K562 (cell line): Measurements from ENCODE around the gene FAM151A. TPM values are rescaled to one million over a fixed set of nuclear protein-coding genes. Genes with fewer than 3 reads are reported as not detected.

ENCODE experiments used
- BCOR ChIP-seq: fragments of 450-650 bp; IDR thresholded peaks from 2 replicates; pipeline ENCODE4 v1.6.1; 2016
- BRD9 ChIP-seq: fragments of 450-650 bp; IDR thresholded peaks from 2 replicates; pipeline ENCODE4 v1.6.1; 2018; ENCODE audit warnings: low read depth; ENCODE audit not compliant: partially characterized antibody
- CBFA2T3 ChIP-seq: fragments of 450-650 bp; IDR thresholded peaks from 2 replicates; pipeline ENCODE4 v1.6.1; 2017
- DNMT1 ChIP-seq: fragments of 450-650 bp; IDR thresholded peaks from 2 replicates; pipeline ENCODE4 v1.6.1; 2016; ENCODE audit warnings: antibody characterized with exemption, mild to moderate bottlenecking
- EZH2 ChIP-seq: IDR thresholded peaks from 2 replicates; pipeline ENCODE4 v1.6.1; 2012; ENCODE audit warnings: low read depth, mild to moderate bottlenecking, inconsistent platforms, low read length, borderline replicate concordance
- MYBL2 ChIP-seq, 2 experiments: fragments of 450-650 bp in 1 of 2; sonication (generic) in 1 of 2; formaldehyde crosslinking in 1 of 2; IDR thresholded peaks; 2 replicates each; pipeline versions ENCODE4 v1.6.1 to v1.8.1; 2017 to 2022; ENCODE audit warnings: borderline replicate concordance in 1 of 2, inconsistent platforms in 1 of 2, low read depth in 1 of 2, mild to moderate bottlenecking in 1 of 2, missing genetic modification reagents in 1 of 2, moderate library complexity in 1 of 2
- POLR2G ChIP-seq: fragments of 200-400 bp; formaldehyde crosslinking; IDR thresholded peaks from 2 replicates; pipeline ENCODE4 v1.6.1; 2017; ENCODE audit warnings: low read depth, mild to moderate bottlenecking, antibody characterized with exemption, low read length, moderate library complexity
- RBFOX2 ChIP-seq: fragments of 200-400 bp; formaldehyde crosslinking; IDR thresholded peaks from 2 replicates; pipeline ENCODE4 v1.6.1; 2017; ENCODE audit warnings: low read depth, mild to moderate bottlenecking, low read length, moderate library complexity
- TRIM28 ChIP-seq: fragments of 450-650 bp; IDR thresholded peaks from 2 replicates; pipeline ENCODE4 v1.6.1; 2017
- ZNF644 ChIP-seq: fragments of 200-800 bp; sonication (Bioruptor generic); IDR thresholded peaks from 2 replicates; pipeline ENCODE4 v1.6.1; 2016; ENCODE audit warnings: low read depth, missing genetic modification characterization, missing compliant biosample characterization
- ZNF717 ChIP-seq: fragments of 250-450 bp; sonication (Bioruptor Pico); IDR thresholded peaks from 2 replicates; pipeline ENCODE4 v1.5.0; 2021
- polyA plus RNA-seq, 8 experiments: library from polyadenylated mRNA; depleted of rRNA in 4 of 8; stranded (reverse) in 5 of 8; unstranded in 3 of 8; fragments of >200 nt; fragmentation: Nextera tagmentation in 2 of 8; fragmentation: Illumina TruSeq in 1 of 8; extraction: Ambion mirVana in 2 of 8; extraction: Trizol in 1 of 8; gene quantifications; 2 replicates each; pipeline versions ENCODE4 v1.2.1 to v1.2.3, GENCODE V29; 2011 to 2014; ENCODE audit warnings: inconsistent platforms in 1 of 8, missing spikeins in 1 of 8
- total RNA-seq, 7 experiments: library from RNA; depleted of rRNA in 6 of 7; stranded (reverse); fragments of >200 nt in 6 of 7; fragmentation: Illumina TruSeq in 2 of 7; extraction: Trizol in 2 of 7; gene quantifications; 2 replicates each; pipeline versions ENCODE4 v1.2.1 to v1.2.3, GENCODE V29; 2011 to 2021; ENCODE audit warnings: low replicate concordance in 1 of 7
- TF ChIP-seq, protein P1 (sequence below), 2 experiments: fragments of 450-650 bp in 1 of 2; sonication (generic) in 1 of 2; formaldehyde crosslinking in 1 of 2; IDR thresholded peaks; 2 replicates each; pipeline versions ENCODE4 v1.7.1 to v1.9.0; 2016 to 2022; ENCODE audit warnings: inconsistent platforms in 1 of 2, mild to moderate bottlenecking in 1 of 2, missing genetic modification reagents in 1 of 2
- TF ChIP-seq, protein P2 (sequence below): sonication (generic); formaldehyde crosslinking; IDR thresholded peaks from 2 replicates; pipeline ENCODE4 v1.8.1; 2022; ENCODE audit warnings: missing genetic modification reagents
- TF ChIP-seq, protein P3 (sequence below), 2 experiments: IDR thresholded peaks in 1 of 2; conservative IDR thresholded peaks in 1 of 2; 2 replicates each; pipeline ENCODE4 v1.6.1; 2016; ENCODE audit warnings: low read depth in 2 of 2, mild to moderate bottlenecking in 1 of 2, missing compliant biosample characterization in 1 of 2, missing genetic modification characterization in 1 of 2, moderate library complexity in 1 of 2

The FAM151A gene
- total and polyA plus RNA-seq, 9 of the 15 experiments (the other 6 are each of a cell fraction or from before 2014, with no cell fraction given), result not detected

DNA sequence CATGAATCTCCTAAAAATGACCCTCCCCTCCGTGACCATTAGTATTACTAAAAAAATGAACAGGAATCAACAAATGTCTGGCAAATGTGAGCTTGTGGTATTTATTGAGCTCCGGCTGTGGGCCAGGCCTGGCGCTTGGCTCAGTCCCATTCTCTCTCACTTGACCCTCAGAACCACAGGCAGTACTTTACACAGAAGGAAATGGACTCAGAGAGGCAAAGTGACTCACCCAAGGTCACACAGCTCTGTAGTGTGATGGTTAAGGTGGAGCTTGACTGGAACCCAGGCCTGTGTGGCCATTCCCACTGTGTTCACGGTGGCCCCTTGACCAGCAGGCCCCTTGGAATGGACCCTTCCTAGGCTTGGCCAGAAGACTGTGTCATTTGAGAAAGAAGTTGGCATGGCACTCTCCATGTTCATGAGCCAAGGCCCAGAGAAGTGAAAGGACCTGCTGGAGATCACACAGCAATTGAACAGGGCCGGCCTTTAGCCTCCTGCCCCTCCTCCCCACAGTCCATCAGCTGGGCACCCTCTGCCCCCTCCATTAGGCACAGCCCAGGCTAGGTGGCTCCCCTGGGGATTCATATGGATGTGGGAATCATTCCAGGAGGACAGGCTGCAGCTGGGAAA lies 32.1 kb downstream of the FAM151A start (continued):
- TF ChIP-seq, protein P1, sequence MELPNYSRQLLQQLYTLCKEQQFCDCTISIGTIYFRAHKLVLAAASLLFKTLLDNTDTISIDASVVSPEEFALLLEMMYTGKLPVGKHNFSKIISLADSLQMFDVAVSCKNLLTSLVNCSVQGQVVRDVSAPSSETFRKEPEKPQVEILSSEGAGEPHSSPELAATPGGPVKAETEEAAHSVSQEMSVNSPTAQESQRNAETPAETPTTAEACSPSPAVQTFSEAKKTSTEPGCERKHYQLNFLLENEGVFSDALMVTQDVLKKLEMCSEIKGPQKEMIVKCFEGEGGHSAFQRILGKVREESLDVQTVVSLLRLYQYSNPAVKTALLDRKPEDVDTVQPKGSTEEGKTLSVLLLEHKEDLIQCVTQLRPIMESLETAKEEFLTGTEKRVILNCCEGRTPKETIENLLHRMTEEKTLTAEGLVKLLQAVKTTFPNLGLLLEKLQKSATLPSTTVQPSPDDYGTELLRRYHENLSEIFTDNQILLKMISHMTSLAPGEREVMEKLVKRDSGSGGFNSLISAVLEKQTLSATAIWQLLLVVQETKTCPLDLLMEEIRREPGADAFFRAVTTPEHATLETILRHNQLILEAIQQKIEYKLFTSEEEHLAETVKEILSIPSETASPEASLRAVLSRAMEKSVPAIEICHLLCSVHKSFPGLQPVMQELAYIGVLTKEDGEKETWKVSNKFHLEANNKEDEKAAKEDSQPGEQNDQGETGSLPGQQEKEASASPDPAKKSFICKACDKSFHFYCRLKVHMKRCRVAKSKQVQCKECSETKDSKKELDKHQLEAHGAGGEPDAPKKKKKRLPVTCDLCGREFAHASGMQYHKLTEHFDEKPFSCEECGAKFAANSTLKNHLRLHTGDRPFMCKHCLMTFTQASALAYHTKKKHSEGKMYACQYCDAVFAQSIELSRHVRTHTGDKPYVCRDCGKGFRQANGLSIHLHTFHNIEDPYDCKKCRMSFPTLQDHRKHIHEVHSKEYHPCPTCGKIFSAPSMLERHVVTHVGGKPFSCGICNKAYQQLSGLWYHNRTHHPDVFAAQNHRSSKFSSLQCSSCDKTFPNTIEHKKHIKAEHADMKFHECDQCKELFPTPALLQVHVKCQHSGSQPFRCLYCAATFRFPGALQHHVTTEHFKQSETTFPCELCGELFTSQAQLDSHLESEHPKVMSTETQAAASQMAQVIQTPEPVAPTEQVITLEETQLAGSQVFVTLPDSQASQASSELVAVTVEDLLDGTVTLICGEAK (IDR thresholded peaks at IDR 0.05), result no peak
- TF ChIP-seq, protein P1 (CRISPR knock-in tag; IDR thresholded peaks at IDR 0.05), result no peak
- TF ChIP-seq POLR2G (no peak), EZH2 (no peak), DNMT1 (no peak), ZNF717 (CRISPR knock-in tag) (no peak), TRIM28 (no peak), RBFOX2 (no peak), BRD9 (peak; percentile 93), BCOR (peak; percentile 67), CBFA2T3 (no peak), ZNF644 (no peak), MYBL2 (IDR thresholded peaks at IDR 0.05; ENCODE audit: low read depth) (no peak), MYBL2 (CRISPR knock-in tag; IDR thresholded peaks at IDR 0.05; ENCODE audit: borderline replicate concordance) (no peak)
- TF ChIP-seq, protein P2, sequence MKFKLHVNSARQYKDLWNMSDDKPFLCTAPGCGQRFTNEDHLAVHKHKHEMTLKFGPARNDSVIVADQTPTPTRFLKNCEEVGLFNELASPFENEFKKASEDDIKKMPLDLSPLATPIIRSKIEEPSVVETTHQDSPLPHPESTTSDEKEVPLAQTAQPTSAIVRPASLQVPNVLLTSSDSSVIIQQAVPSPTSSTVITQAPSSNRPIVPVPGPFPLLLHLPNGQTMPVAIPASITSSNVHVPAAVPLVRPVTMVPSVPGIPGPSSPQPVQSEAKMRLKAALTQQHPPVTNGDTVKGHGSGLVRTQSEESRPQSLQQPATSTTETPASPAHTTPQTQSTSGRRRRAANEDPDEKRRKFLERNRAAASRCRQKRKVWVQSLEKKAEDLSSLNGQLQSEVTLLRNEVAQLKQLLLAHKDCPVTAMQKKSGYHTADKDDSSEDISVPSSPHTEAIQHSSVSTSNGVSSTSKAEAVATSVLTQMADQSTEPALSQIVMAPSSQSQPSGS (CRISPR knock-in tag), result no peak
- TF ChIP-seq, protein P3, sequence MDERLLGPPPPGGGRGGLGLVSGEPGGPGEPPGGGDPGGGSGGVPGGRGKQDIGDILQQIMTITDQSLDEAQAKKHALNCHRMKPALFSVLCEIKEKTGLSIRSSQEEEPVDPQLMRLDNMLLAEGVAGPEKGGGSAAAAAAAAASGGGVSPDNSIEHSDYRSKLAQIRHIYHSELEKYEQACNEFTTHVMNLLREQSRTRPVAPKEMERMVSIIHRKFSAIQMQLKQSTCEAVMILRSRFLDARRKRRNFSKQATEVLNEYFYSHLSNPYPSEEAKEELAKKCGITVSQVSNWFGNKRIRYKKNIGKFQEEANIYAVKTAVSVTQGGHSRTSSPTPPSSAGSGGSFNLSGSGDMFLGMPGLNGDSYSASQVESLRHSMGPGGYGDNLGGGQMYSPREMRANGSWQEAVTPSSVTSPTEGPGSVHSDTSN (CRISPR knock-in tag; IDR thresholded peaks at IDR 0.05; ENCODE audit: low read depth), result no peak
- TF ChIP-seq, protein P3 (tag; conservative IDR thresholded peaks at IDR 0.05; ENCODE audit: low read depth), result 0 out of 2 replicates have a peak, but pooled peaks have one; percentile 37
